Measurements from ENCODE around the gene DCXR.

- TF ChIP-seq, protein P1, sequence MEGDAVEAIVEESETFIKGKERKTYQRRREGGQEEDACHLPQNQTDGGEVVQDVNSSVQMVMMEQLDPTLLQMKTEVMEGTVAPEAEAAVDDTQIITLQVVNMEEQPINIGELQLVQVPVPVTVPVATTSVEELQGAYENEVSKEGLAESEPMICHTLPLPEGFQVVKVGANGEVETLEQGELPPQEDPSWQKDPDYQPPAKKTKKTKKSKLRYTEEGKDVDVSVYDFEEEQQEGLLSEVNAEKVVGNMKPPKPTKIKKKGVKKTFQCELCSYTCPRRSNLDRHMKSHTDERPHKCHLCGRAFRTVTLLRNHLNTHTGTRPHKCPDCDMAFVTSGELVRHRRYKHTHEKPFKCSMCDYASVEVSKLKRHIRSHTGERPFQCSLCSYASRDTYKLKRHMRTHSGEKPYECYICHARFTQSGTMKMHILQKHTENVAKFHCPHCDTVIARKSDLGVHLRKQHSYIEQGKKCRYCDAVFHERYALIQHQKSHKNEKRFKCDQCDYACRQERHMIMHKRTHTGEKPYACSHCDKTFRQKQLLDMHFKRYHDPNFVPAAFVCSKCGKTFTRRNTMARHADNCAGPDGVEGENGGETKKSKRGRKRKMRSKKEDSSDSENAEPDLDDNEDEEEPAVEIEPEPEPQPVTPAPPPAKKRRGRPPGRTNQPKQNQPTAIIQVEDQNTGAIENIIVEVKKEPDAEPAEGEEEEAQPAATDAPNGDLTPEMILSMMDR (IDR thresholded peaks at IDR 0.05), result no peak
- TF ChIP-seq POLR2A (IDR thresholded peaks at IDR 0.05), result no peak
Measured at GRCh38 chr17:82007495-82008257, 29.8 kb downstream of the DCXR start.

All from heart left ventricle (tissue), 13 donors.